Activated gamma-delta T cell treated with anti-CD3 and anti-CD28 coated beads, Interleukin-2, amount 50 U/mL, for 16 hours (primary cell): Measurements from ENCODE around the gene GTF2F2.
"Not testable (repeated sequence)": the region's sequence is repeated elsewhere in the genome, so short reads cannot be mapped to it uniquely, and the experiment has no call there.

ENCODE experiments used
- DNase-seq: peaks from one replicate; pipeline ENCODE4 v3.0.0-alpha.2; 2020; ENCODE audit warnings: low read depth

The GTF2F2 gene

GRCh38 chr13:45180303-45180702, 60.0 kb downstream of the GTF2F2 start:
- DNase-seq = no peak

GRCh38 chr13:45180713-45181601, 60.6 kb downstream of the GTF2F2 start:
- no peak for DNase-seq

GRCh38 chr13:45184693-45185092, 64.4 kb downstream of the GTF2F2 start:
- no peak for DNase-seq

- no peak for DNase-seq
These were observed 65.0 kb downstream of the GTF2F2 start for GRCh38 chr13:45185286-45185685.

- not testable (repeated sequence) for DNase-seq
These were observed 68.8 kb downstream of the GTF2F2 start for GRCh38 chr13:45189077-45189476.

- DNase-seq = not testable (repeated sequence)
These were observed 69.2 kb downstream of the GTF2F2 start for GRCh38 chr13:45189511-45189910.

GRCh38 chr13:45191874-45192273, 71.6 kb downstream of the GTF2F2 start:
- no peak for DNase-seq

- no peak for DNase-seq
These were observed 74.0 kb downstream of the GTF2F2 start for GRCh38 chr13:45194081-45194939.

GRCh38 chr13:45195421-45195820, 75.1 kb downstream of the GTF2F2 start:
- no peak for DNase-seq

- DNase-seq = no peak
These were observed 75.8 kb downstream of the GTF2F2 start for GRCh38 chr13:45196096-45196495.

- DNase-seq = no peak
These were observed 76.3 kb downstream of the GTF2F2 start for GRCh38 chr13:45196622-45197021.

GRCh38 chr13:45198041-45198440, 77.7 kb downstream of the GTF2F2 start:
- DNase-seq = no peak

- no peak for DNase-seq
These were observed 78.6 kb downstream of the GTF2F2 start for GRCh38 chr13:45198924-45199323.

GRCh38 chr13:45199711-45200110, 79.4 kb downstream of the GTF2F2 start:
- no peak for DNase-seq

- DNase-seq = no peak
These were observed 80.5 kb downstream of the GTF2F2 start, which contains the start of gene KCTD4 for GRCh38 chr13:45200701-45201232. TSS of gene KCTD4 (minus strand) at chr13:45201045. CDS start at chr13:45194567, 6,478 bp downstream.

GRCh38 chr13:45205124-45205523, 84.8 kb downstream of the GTF2F2 start:
- DNase-seq = no peak

- DNase-seq = no peak
These were observed 86.0 kb downstream of the GTF2F2 start for GRCh38 chr13:45206340-45206739.

GRCh38 chr13:45207319-45207718, 87.0 kb downstream of the GTF2F2 start:
- no peak for DNase-seq

GRCh38 chr13:45208132-45208531, 87.8 kb downstream of the GTF2F2 start:
- DNase-seq = no peak

- DNase-seq = no peak
These were observed 88.9 kb downstream of the GTF2F2 start for GRCh38 chr13:45209229-45209628.

- no peak for DNase-seq
These were observed 95.2 kb downstream of the GTF2F2 start for GRCh38 chr13:45215392-45216077.

- no peak for DNase-seq
These were observed 95.9 kb downstream of the GTF2F2 start for GRCh38 chr13:45216193-45216592.
